K562 (cell line): ENCODE measurements around the gene SLC7A8. TPM values are rescaled to one million over a fixed set of nuclear protein-coding genes. Genes with fewer than 3 reads are reported as not detected.

Experiments
- ELK1 ChIP-seq: sonication (generic); formaldehyde crosslinking; IDR thresholded peaks from 2 replicates; pipeline ENCODE4 v1.8.1; 2022; ENCODE audit warnings: missing genetic modification reagents
- ETS2 ChIP-seq: IDR thresholded peaks from 2 replicates; pipeline ENCODE4 v1.6.1; 2016; ENCODE audit warnings: borderline replicate concordance, missing genetic modification characterization, mild to moderate bottlenecking, moderate library complexity, missing compliant biosample characterization; ENCODE audit not compliant: poor library complexity, severe bottlenecking
- MLLT1 ChIP-seq, 2 experiments: fragments of 450-650 bp; IDR thresholded peaks; 2 replicates each; pipeline ENCODE4 v1.6.1; 2016
- NBN ChIP-seq: fragments of 450-650 bp; IDR thresholded peaks from 2 replicates; pipeline ENCODE4 v1.6.1; 2016; ENCODE audit warnings: low read depth, mild to moderate bottlenecking
- NEUROD1 ChIP-seq: fragments of 150-350 bp; IDR thresholded peaks from 2 replicates; pipeline ENCODE4 v1.6.1; 2014; ENCODE audit warnings: borderline replicate concordance, low read length, low read depth; ENCODE audit not compliant: partially characterized antibody
- STAT6 ChIP-seq: sonication (generic); formaldehyde crosslinking; IDR thresholded peaks from 2 replicates; pipeline ENCODE4 v1.8.1; 2023; ENCODE audit warnings: mild to moderate bottlenecking, missing genetic modification reagents
- TAF1 ChIP-seq: IDR thresholded peaks from 2 replicates; pipeline ENCODE4 v1.6.1; 2011; ENCODE audit warnings: mild to moderate bottlenecking, low read length, moderate library complexity; ENCODE audit not compliant: insufficient read depth, control insufficient read depth, severe bottlenecking; ENCODE audit errors: extremely low read depth
- ZNF589 ChIP-seq: fragments of 200-800 bp; sonication (Bioruptor generic); IDR thresholded peaks from 2 replicates; pipeline ENCODE4 v1.6.1; 2016; ENCODE audit warnings: low read depth, missing genetic modification characterization, missing compliant biosample characterization
- ZNF740 ChIP-seq, 3 experiments: fragments of 200-800 bp in 1 of 3; sonication (Bioruptor generic) in 1 of 3; sonication (generic) in 1 of 3; formaldehyde crosslinking in 1 of 3; IDR thresholded peaks; 2 replicates each; pipeline versions ENCODE4 v1.6.1 to v1.8.0; 2016 to 2022; ENCODE audit warnings: mild to moderate bottlenecking in 2 of 3, missing compliant biosample characterization in 2 of 3, missing genetic modification characterization in 2 of 3, missing genetic modification reagents in 1 of 3
- ZNF79 ChIP-seq: fragments of 250-450 bp; sonication (Bioruptor Pico); IDR thresholded peaks from 2 replicates; pipeline ENCODE4 v1.4.0; 2020; ENCODE audit warnings: low read depth, mild to moderate bottlenecking, moderate library complexity
- polyA plus RNA-seq, 8 experiments: library from polyadenylated mRNA; depleted of rRNA in 4 of 8; stranded (reverse) in 5 of 8; unstranded in 3 of 8; fragments of >200 nt; fragmentation: Nextera tagmentation in 2 of 8; fragmentation: Illumina TruSeq in 1 of 8; extraction: Ambion mirVana in 2 of 8; extraction: Trizol in 1 of 8; gene quantifications; 2 replicates each; pipeline versions ENCODE4 v1.2.1 to v1.2.3, GENCODE V29; 2011 to 2014; ENCODE audit warnings: inconsistent platforms in 1 of 8, missing spikeins in 1 of 8
- total RNA-seq, 7 experiments: library from RNA; depleted of rRNA in 6 of 7; stranded (reverse); fragments of >200 nt in 6 of 7; fragmentation: Illumina TruSeq in 2 of 7; extraction: Trizol in 2 of 7; gene quantifications; 2 replicates each; pipeline versions ENCODE4 v1.2.1 to v1.2.3, GENCODE V29; 2011 to 2021; ENCODE audit warnings: low replicate concordance in 1 of 7
- TF ChIP-seq, protein P1 (sequence below): fragments of 250-450 bp; sonication (Bioruptor Pico); IDR thresholded peaks from 2 replicates; pipeline ENCODE4 v1.5.1; 2021; ENCODE audit warnings: mild to moderate bottlenecking
- TF ChIP-seq, protein P2 (sequence below), 2 experiments: IDR thresholded peaks in 1 of 2; conservative IDR thresholded peaks in 1 of 2; 2 replicates each; pipeline ENCODE4 v1.6.1; 2016; ENCODE audit warnings: low read depth in 2 of 2, mild to moderate bottlenecking in 1 of 2, missing compliant biosample characterization in 1 of 2, missing genetic modification characterization in 1 of 2, moderate library complexity in 1 of 2

The SLC7A8 gene
- total and polyA plus RNA-seq, 9 of the 15 experiments (the other 6 are each of a cell fraction or from before 2014, with no cell fraction given): 2.0 to 33.0 (median 6.0) TPM

GRCh38 chr14:23120541-23121251 is 62.8 kb downstream of the SLC7A8 start (continued):
- no peak for TF ChIP-seq STAT6 (CRISPR knock-in tag)
- peak; percentile 31 for TF ChIP-seq NEUROD1
- no peak for TF ChIP-seq ELK1 (CRISPR knock-in tag)
- TF ChIP-seq ZNF589 (CRISPR knock-in tag): 0 out of 2 replicates have a peak, but pooled peaks have one; percentile 32
- TF ChIP-seq MLLT1 (IDR thresholded peaks at IDR 0.05): peak in 1 of 2 experiments; percentile 87; a peak in 2 of 4 replicates
- peak; percentile 31 for TF ChIP-seq TAF1
- TF ChIP-seq, protein P1, sequence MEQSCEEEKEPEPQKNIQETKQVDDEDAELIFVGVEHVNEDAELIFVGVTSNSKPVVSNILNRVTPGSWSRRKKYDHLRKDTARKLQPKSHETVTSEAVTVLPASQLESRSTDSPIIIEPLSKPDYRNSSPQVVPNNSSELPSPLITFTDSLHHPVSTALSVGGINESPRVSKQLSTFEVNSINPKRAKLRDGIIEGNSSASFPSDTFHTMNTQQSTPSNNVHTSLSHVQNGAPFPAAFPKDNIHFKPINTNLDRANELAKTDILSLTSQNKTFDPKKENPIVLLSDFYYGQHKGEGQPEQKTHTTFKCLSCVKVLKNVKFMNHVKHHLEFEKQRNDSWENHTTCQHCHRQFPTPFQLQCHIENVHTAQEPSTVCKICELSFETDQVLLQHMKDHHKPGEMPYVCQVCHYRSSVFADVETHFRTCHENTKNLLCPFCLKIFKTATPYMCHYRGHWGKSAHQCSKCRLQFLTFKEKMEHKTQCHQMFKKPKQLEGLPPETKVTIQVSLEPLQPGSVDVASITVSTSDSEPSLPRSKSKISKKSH (CRISPR knock-in tag): no peak
- TF ChIP-seq ZNF79 (CRISPR knock-in tag): no peak
- TF ChIP-seq, protein P2, sequence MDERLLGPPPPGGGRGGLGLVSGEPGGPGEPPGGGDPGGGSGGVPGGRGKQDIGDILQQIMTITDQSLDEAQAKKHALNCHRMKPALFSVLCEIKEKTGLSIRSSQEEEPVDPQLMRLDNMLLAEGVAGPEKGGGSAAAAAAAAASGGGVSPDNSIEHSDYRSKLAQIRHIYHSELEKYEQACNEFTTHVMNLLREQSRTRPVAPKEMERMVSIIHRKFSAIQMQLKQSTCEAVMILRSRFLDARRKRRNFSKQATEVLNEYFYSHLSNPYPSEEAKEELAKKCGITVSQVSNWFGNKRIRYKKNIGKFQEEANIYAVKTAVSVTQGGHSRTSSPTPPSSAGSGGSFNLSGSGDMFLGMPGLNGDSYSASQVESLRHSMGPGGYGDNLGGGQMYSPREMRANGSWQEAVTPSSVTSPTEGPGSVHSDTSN (CRISPR knock-in tag; IDR thresholded peaks at IDR 0.05; ENCODE audit: low read depth): no peak
- TF ChIP-seq, protein P2 (tag; conservative IDR thresholded peaks at IDR 0.05; ENCODE audit: low read depth): no peak; the same call in 1 of the 2 replicates
- no peak for TF ChIP-seq ETS2
- TF ChIP-seq NBN: peak; percentile 75; the same call in 1 of the 2 replicates
- peak; percentile 69; the same call in 1 of the 2 replicates for TF ChIP-seq ZNF740 (CRISPR knock-in tag; IDR thresholded peaks at IDR 0.05)
- TF ChIP-seq ZNF740 (tag; IDR thresholded peaks at IDR 0.05): peak in 1 of 2 experiments; percentile 64; a peak in 1 of 4 replicates
